Raji (cell line): ENCODE data around the gene KDM2B.

Experiments used
- POLR2A ChIP-seq: IDR thresholded peaks from 2 replicates; pipeline ENCODE4 v1.6.1; 2011; ENCODE audit warnings: low read depth, low read length, control low read depth; ENCODE audit not compliant: insufficient read depth

Gene KDM2B

GRCh38 chr12:121483949-121484348 lies 96.9 kb downstream of the KDM2B start:
- TF ChIP-seq POLR2A: no peak

GRCh38 chr12:121476477-121476876 lies 104.3 kb downstream of the KDM2B start:
- TF ChIP-seq POLR2A: no peak

DNA sequence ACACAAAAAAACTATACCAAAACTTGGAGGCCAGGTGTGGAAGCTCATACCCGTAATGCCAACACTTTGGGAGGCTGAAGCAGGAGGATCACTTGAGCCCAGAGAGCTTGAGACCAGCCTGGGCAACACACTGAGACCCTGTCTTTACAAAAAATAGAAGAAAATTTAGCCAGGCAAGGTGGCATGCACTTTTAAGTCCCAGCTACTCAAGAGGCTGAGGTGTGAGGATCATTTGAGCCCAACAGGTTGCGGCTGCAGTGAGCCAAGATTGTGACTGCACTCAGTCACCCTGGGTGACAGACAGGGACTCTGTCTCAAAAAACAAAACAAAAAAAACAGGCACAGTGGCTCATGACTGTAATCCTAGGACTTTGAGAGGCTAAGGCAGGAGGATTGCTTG lies 105.5 kb downstream of the KDM2B start:
- no peak for TF ChIP-seq POLR2A

DNA sequence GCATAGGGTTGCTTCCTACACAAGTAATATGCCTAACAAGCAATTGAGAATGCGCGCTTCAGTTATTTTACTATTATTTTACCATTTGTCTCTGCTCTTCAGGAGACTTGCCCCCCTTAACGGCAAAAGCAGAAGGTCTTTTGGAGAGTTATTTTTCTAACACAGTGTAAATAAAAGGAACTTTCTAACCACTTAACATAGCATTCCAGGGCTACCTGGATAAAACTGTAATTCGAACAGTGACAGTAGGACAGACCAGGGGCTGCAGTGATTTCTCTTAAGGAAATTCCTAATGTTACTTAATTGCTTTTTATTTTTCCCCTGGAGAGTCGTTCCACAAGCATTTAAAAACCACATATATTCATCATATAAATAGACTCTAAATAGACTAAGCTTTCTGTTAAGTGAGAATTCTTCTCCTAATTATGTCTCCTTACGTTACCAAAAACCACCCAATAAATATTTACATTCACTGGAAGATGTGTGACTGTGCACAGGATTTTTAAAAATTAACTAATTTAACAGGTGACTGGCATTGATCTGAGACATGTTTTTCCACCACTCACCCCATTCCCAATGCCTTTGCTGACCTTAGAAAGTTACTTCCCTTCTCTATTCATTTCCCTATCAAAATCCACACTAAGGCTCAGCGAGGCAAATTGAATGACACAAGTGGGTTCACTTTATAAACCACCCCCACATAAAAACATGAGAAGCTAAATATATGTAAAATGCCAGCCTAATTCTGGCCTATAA lies 108.5 kb downstream of the KDM2B start:
- TF ChIP-seq POLR2A: no peak

DNA sequence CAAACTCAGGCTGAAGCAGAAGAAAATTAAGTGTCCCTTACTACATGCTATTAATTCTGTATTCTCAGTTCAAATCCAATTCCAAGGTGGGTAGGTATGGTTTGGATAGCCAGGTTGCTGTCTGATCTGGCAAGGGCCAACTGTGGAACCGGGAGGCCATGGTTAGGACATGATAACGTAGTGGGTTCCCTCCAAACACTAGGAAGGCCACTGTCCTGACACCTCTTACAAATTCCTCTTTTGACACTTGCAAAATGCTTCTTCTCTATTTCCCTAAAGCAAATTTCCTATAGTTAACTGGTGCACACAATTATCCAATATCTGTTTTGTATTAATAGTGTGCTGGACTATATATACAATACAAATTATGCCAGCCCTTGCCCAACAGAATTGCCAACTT lies 110.1 kb downstream of the KDM2B start:
- no peak for TF ChIP-seq POLR2A

DNA sequence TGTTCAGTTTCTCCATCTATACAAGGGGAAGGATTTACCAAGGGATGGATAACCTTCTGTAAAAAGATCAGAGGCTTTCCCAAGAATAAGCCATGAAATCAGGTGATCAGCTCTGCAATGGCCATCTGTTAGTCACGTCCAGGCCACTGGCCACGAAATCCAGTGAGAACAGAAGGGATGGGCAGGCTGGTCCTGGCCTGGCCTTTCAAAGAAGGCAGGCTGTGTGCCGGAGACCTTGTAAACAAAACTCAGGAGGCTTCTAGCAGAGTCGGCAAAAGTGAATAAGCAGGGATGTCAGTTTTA lies 112.4 kb downstream of the KDM2B start:
- TF ChIP-seq POLR2A: no peak

- TF ChIP-seq POLR2A: peak; percentile 41
Observed at GRCh38 chr12:121467638-121468498, 113.0 kb downstream of the KDM2B start.

GRCh38 chr12:121466794-121467637 lies 113.8 kb downstream of the KDM2B start:
- TF ChIP-seq POLR2A: peak; percentile 45

- TF ChIP-seq POLR2A: no peak
Observed at GRCh38 chr12:121465921-121466793, 114.7 kb downstream of the KDM2B start.

DNA sequence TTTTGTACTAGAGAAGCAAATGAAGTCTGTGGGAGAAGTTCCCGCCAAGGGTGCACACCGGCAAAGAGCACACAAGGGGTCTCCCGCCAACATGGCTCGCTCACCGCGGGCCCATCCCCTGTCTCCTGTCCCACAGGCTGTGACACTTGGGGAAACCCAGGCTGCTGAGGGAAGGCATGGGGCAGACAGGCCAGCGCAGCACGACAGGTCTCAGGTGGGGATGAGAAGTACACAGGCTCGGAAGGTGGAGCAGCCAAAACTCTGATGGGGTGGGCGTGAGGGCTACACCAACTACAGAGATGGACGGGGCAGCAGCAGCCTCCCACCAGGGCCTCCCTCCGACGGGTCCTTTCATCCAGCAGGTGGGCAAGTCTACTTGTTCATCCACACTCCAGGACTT lies 116.5 kb downstream of the KDM2B start:
- no peak for TF ChIP-seq POLR2A

DNA sequence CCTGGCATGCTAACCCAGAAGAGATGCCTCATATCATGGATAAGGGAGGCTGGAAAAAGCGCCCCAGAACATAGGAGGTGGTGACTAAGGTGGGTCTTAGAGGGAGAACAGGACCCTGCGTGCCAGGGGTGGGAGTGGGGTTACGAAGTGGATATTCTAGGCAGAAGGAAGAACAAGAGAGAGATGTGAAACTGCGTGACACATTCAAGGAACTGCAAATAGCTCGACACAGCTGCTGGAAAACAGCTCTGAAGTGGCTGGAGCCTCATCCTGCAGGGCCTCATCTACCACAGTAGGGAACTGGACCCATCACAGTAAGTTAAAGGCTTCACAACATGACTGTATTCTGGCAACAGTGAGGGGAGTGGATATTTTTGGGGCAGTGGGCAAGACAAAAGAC lies 119.8 kb downstream of the KDM2B start:
- TF ChIP-seq POLR2A: no peak

- TF ChIP-seq POLR2A: no peak
Observed at GRCh38 chr12:121456551-121456950, 124.3 kb downstream of the KDM2B start.

DNA sequence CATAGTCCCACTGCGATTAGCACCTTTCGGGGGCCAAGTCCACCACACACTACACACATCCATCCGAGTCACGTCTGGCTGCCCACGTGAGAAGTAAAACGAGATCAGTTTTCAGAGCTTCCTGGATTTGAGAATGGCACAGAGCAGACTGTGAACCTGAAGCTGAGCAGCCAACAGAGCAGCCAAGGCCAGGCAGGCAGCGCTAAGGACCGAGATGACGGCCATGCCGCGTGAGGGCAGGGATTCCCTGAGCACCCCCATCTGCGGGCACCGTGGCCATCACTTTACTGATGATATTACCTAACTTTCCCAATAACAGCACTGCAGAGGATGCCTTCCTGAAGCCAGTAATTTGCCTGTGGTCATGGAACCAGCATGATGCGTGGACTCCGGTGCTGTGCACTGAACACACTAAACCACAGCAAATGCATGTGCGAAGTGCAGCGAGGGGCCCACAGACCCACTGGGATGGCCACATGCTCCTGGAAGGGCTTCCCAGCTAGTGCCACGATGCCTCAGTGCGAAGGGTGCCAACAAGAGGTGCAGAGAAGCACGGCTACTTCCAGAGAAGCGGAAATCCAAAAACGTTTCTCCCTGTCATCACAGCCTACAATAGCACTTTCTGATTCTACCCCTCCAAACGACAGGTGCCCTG lies 124.9 kb downstream of the KDM2B start:
- no peak for TF ChIP-seq POLR2A

DNA sequence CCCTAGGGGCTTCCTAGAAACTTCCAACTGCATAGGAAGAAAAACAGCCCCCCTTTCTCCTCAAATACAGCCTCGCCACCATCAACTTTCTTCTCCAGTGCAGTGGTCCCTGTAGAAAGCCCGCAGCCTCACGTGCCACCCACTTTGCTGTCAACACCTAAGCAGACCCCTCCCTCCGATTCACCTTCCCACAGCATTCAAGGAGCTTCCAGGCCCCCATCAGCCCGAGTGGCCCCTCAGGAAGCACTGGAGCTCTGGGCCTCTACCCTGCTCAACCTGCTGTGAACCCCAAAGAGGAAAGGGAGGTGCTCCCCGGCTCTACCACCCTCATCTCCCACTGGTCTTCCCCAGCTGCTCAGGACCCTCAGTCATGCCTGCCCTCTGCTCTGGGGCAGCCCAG lies 125.9 kb downstream of the KDM2B start:
- no peak for TF ChIP-seq POLR2A
